Pericardium fibroblast (primary cell): ENCODE measurements around the gene DIABLO. TPM values are rescaled to one million over a fixed set of nuclear protein-coding genes. Genes with fewer than 3 reads are reported as not detected.

ENCODE experiments used
- total RNA-seq: library from RNA; depleted of rRNA; stranded (reverse); fragments of >200 nt; gene quantifications from 2 replicates; pipeline ENCODE4 v1.2.3, GENCODE V29; 2015

Gene DIABLO
- 68.1 and 88.8 TPM in 2 replicates for total RNA-seq

GRCh38 chr12:122225683-122226365 is at the start of gene DIABLO:
Gene DIABLO (minus strand): TSS chr12:122226052. CDS start chr12:122226014, 38 bp downstream.

DNA sequence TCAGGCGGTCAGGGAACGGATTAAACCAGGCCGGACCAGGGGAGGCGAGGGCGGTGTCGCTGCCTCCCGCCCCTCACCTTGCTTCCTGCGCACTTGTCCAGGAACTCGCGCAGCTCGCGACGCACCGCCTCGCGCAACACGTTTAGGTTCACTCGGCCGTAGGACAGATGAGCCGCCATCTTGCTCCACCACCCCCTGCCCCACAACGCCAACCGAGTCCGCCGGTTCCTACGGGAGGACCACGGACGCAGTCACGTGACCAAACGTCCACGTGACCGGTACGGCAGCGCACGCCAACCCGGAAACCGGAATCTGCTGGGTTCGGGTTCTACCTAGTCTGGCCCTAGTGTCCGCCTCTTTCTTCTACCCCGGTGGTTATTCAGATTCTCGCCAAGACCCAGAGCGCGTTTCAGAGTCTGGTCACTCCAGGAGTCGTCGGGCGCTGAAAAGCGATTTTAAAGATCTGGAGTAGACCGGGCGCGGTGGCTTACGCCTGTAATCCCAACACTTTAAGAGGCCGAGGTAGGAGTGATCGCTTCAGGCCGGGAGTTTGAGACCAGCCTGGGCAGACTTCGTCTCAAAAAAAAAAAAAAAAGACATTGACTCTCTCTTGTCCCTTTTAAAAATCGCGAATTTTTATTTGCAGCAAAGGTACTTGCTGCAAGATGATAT is 40.5 kb upstream of the DIABLO start, which contains the start of gene VPS33A:
Gene VPS33A, minus strand, starts transcription at position 265 of the 672 bp plus-strand sequence. Its CDS starts 86 bp downstream, at position 179.

DNA sequence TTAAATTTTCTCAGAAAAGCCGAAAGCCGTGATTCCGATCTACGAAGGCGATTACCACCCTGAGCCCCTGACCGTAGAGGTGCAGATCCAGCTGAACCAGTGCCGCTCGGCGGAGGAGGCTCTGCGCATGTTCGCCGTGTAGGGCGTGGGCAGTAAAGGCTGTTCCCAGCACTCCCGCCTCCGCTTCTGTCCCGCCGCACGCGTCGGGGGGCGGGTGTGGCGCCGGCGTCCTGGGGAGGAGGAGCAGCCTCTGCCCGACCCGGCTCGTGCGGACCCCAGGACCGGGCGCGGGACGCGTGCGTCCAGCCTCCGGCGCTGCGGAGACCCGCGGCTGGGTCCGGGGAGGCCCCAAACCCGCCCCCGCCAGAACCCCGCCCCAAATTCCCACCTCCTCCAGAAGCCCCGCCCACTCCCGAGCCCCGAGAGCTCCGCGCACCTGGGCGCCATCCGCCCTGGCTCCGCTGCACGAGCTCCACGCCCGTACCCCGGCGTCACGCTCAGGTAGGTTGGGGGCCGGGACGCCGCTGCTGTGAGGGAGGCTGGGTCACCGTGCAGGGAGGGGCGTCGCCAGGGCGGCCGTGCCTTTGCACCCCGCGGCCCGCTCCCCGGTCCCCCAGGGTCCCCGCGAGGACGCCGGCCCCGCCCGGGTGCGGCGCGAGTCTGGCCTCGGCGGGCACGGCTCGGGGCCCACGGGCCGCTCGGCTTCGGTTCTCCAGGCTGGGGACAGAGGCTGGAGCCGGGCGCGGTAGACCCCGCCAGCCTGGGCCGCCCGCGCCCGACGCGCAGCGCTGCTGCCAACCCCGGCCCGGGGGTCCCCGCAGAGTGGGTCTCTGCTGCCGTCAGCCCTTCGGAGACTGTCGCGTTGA is 22.3 kb downstream of the DIABLO start, which contains the start of gene B3GNT4:
Gene B3GNT4, plus strand, starts transcription at position 409 of the 866 bp plus-strand sequence. CDS start 910 bp downstream, outside the sequence.

GRCh38 chr12:122182887-122183587 is 42.8 kb downstream of the DIABLO start, which contains the start of gene LRRC43:
Gene LRRC43 (plus strand): TSS chr12:122183123. CDS start chr12:122183145, 22 bp downstream.

GRCh38 chr12:122174155-122174845 is 51.6 kb downstream of the DIABLO start, which contains the start of gene IL31:
Gene IL31 (minus strand): TSS chr12:122174221. CDS start chr12:122174172, 49 bp downstream.

Other genes with a start within 250 kb of the DIABLO start
- 2.0 and 6.9 TPM in 2 replicates for gene BCL7A, start 204.2 kb downstream of the DIABLO start, total RNA-seq
- gene MLXIP, start 147.3 kb downstream of the DIABLO start, total RNA-seq, result 14.2 and 18.0 TPM in 2 replicates
- gene IL31, start 51.8 kb downstream of the DIABLO start, total RNA-seq, result not detected in 2 replicates
- 0.43 and 1.8 TPM in 2 replicates for gene LRRC43, start 42.9 kb downstream of the DIABLO start, total RNA-seq
- gene B3GNT4, start 22.3 kb downstream of the DIABLO start, total RNA-seq, result 0.70 TPM in 1 of 2 replicates, not detected in the other
- 8.8 and 10.4 TPM in 2 replicates for gene VPS33A, start 40.4 kb upstream of the DIABLO start, total RNA-seq
- gene CLIP1, start 196.6 kb upstream of the DIABLO start, total RNA-seq, result 30.1 and 36.0 TPM in 2 replicates